GM12873 (cell line): Measurements from ENCODE around the gene MAP3K5.

ENCODE experiments used
- TF ChIP-seq, protein P1 (sequence below): IDR thresholded peaks from 2 replicates; pipeline ENCODE4 v1.5.1; 2012; ENCODE audit warnings: low read depth, mild to moderate bottlenecking, moderate library complexity, low read length, control low read depth; ENCODE audit not compliant: insufficient read depth; ENCODE audit errors: missing control alignments

MAP3K5 gene

DNA sequence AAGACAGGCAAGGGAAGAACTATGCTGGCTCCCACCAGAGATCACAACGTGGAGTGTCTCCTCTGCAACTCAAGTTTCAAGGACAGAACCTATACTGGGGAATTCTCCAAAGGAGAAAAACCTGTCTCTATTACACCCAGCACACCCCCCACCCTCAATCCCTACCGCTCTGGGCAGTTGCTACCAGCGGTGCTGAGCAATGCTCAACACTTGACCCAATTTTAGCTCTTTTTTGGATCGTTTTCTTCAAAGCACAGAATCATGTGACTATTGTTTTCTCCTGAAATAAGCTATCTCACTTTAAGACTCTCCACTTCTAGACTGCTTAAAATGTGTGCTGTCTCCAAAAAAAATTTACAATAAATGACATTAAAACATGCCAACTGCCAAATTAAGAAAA, 265.3 kb downstream of the MAP3K5 start:
- TF ChIP-seq, protein P1, sequence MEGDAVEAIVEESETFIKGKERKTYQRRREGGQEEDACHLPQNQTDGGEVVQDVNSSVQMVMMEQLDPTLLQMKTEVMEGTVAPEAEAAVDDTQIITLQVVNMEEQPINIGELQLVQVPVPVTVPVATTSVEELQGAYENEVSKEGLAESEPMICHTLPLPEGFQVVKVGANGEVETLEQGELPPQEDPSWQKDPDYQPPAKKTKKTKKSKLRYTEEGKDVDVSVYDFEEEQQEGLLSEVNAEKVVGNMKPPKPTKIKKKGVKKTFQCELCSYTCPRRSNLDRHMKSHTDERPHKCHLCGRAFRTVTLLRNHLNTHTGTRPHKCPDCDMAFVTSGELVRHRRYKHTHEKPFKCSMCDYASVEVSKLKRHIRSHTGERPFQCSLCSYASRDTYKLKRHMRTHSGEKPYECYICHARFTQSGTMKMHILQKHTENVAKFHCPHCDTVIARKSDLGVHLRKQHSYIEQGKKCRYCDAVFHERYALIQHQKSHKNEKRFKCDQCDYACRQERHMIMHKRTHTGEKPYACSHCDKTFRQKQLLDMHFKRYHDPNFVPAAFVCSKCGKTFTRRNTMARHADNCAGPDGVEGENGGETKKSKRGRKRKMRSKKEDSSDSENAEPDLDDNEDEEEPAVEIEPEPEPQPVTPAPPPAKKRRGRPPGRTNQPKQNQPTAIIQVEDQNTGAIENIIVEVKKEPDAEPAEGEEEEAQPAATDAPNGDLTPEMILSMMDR = no peak

DNA sequence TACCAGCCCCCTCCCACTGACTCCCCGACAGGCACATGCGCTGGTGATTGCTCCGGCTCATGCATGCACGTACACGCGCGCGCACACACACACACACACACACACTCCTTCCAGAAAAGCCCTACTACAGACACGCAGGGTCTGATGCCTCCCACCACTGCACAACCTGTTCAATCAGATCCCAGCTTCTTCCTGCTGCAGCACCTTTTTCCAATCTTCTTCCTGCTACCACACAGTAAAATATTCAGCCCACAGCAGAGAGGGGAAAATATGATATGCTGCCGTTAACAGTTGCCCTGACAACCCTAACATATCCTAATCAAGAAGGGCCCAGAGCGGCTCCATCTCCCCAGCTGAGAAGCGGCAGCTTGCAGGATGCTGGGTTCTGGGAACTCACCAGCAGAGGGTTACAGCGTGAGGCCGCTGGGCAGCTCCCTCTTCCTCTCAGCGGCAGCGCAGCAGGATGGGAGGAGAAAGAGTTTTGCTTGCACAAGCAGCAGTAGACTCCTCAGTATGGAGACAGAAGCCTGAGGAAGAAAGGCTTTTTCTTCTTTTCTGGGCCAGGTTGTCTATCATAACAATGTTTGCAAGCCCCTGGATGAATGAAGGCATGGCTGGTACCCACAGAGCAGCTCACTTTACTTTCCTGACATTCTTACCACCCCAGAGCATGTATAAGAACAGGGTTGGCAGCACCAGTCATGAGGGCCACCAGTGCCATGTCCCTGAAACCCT, 265.9 kb downstream of the MAP3K5 start:
- TF ChIP-seq, protein P1 = no peak

DNA sequence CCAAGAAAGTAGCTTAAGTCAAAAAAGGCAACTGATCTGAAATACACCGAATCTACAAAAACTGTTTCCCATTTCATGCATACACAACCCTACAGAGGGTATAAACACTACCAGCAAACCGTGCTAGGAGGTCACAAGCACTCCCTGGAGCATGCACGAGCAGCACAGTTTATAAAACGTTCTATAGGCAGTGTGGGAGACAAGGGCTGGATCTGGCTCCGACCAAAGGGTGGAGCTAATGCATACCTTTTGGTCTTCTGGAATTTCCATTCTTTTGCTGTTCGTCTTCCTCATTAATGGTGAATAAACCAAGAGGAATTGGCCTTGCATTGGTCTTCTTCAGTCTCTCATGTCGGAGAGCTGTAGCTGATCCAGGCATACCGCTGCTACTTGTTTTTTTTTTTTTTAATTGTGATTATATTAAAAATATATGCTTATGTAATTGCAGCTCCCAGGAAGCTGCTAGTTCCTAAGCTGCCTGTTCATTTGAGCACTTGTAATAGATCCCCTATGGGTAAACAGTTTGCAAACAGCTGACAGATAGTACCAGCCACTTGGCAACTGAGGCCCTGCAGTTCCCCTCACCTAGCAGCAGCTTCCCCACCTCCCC, 266.6 kb downstream of the MAP3K5 start:
- TF ChIP-seq, protein P1 = no peak

DNA sequence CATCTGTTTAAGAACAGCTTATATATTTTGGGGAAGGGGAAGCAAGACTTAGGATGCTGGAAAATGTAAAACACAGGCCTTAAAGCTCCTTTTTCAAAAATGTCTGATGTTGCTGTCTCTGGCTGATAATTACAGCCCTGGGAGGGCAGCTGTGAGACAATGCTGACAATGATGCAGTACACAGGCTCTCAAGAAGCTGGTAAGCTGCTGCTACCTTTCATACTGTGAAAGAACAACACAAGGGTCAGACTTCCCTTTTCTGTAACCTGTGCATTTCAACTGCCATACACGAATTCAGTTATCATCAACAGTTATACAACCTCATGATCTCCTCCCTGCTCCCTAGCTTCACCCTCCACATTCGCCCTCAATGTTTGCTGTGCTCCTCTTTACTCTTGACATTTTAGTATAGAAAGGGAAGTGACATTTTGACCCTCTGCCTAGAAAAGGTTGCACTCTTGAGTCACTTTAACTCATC, 267.3 kb downstream of the MAP3K5 start:
- TF ChIP-seq, protein P1 = no peak

DNA sequence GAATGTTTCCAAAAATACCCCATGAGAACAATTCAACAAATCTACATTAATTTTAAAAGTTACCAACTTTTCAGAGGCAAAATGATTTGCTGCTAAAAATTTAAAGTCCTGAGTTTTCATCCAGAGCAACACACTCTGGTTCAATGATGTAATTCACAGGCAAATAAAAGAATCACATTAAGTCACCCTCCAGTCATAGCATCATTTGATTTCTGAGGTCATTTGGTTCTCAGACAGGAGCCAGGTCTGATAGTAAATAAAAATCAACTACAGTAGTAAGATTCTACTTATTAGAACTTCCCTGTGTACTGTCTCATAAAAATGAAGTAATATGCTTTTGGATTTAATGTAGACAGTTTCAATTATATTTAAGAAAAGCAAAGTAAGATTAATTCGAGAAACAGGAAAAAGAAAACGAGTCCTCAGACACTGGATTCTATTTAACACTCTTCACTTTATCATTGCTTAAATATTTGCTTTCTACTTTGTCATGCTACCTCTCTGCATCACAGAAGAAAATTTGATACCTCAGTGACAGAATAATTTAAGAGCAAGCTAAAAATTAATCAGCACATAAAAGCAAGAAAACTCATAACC, 267.8 kb downstream of the MAP3K5 start:
- TF ChIP-seq, protein P1 = no peak

DNA sequence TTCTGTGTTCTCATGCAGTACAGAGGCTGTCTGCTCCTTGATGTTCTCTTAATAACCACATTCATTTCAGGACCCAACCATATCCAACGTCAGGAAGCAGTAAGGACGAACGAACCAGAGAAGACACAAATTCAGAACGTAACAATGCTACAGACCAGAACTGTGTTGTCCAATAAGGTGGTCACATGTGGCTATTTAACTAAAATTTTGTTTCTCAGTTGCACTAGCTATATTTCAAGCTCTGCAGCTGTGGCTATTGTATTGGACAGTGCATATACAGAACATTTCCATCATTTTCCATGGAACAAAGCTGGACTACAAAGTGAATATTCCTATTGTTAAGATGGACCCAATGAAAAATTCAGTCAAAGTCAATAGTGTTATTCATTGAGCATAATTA, 269.1 kb downstream of the MAP3K5 start:
- TF ChIP-seq, protein P1 = no peak

DNA sequence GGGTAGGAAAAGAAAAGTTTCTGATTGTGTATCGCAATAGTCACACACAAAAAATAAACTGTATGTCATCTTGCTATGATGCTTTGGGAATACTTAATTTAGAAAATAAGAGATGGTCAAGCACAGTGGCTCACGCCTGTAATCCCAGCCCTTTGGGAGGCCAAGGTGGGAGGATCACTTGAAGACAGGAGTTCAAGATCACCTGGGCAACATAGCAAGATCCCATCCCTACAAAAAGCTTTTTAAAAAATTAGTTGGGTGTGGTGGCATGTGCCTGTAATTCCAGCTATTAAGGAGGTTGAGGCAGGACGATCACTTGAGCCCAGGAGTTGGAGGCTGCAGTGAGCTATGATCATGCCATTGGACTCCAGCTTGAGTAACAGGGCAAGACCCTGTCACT, 269.6 kb downstream of the MAP3K5 start:
- TF ChIP-seq, protein P1 = no peak
